GM21515 (cell line): ENCODE results near the gene SERINC4.
"Not testable (repeated sequence)": the region's sequence is repeated elsewhere in the genome, so short reads cannot be mapped to it uniquely, and the experiment has no call there.

Source experiments
- ATAC-seq: cut with Tn5 transposase; IDR thresholded peaks from one replicate; pipeline ENCODE4 v1.9.1; 2021; ENCODE audit not compliant: unreplicated experiment

SERINC4 gene

DNA sequence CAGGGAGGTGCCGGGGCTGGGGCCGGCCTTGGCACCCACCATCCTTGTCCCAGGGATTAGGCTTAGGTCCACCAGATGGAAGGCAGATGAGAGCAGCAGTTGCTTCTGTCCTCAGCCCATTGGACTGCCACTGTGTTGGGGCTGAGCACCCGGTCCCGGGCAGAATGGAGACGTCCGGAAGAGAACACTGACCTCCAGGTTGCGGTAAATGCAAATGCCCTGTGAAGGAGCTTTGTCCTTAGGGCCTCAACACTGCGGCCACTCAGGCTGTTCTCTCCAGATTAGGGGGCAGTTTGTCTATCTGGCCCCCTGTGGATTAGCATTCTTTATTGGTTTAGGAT, at the start of gene SERINC4:
Gene SERINC4 (minus strand): TSS at position 276 of the 341 bp plus-strand sequence. CDS start 234 bp downstream, at position 42.
- no peak for ATAC-seq

DNA sequence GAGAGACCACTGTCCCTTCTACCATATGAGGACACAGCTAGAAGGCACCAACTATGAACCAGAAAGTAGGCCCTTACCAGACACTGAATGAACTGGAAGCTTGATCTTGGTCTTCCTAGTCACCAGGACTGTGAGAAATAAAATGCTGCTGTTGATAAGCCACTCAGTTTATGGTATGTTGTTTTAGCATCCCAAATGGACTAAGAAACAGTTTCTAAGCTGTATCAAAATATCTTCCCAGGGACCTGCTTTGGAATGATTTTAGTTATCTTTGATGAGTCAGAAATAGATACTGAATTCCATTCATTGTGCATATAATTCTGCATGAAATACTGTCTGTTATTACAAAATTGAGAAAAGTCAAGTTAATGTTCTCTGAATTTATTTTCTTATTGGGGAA, 45.4 kb upstream of the SERINC4 start:
- no peak for ATAC-seq

DNA sequence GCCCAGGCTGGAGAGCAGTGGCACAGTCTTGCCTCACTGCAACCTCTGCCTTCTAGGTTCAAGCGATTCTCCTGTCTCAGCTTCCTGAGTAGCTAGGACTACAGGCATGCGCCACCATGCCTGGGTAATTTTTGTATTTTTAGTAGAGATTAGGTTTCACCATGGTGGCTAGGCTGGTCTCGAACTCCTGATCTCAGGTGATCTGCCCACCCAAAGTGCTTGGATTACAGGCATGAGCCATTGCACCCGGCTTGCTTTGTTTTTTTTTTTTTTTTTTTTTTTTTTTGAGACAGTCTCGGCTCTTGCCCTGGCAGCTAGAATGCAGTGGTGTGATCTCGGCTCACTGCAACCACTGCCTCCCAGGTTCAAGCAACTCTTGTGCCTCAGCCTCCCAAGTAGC, 32.5 kb upstream of the SERINC4 start:
- not testable (repeated sequence) for ATAC-seq

DNA sequence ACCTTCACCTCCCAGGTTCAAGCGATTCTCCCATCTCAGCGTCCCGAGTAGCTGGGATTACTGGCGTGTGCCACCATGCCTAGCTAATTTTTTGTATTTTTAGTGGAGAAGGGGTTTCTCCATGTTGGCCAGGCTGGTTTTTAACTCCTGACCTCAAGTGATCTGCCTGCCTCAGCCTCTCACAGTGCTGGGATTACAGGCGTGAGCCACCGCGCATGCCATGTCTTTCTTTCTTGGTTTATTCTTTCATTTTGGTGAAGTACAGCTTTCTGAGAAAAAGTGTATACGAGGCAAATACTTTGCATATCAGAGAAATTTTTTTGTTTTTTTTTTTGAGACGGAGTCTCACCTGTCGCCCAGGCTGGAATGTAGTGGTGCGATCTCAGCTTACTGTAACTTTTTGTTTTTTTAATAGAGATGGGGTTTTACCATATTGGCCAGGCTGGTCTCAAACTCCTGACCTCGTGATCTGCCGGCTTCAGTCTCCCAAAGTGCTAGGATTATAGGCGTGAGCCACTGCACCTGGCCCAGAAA, 31.6 kb upstream of the SERINC4 start:
- not testable (repeated sequence) for ATAC-seq

DNA sequence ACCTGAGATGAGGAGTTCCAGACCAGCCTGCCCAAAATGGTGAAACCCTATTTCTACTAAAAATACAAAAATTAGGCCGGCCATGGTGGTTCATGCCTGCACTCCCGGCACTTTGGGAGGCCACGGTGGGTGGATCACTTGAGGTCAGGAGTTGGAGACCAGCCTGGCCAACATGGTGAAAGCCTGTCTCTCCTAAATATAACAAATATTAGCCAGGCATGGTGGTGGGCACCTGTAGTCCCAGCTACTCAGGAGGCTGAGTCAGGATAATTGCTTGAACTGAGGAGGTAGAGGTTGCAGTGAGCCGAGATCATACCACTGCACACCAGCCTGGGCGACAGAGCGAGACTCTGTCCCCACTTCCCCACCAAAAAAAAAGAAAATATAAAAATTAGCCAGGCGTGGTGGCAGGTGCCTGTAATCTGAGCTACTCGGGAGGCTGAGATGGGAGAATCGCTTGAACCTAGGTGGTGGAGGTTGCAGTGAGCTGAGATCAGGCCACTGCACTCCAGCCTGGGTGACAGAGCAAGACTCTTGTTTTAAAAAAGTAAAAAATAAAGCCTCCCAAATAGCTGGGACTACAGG, 30.8 kb upstream of the SERINC4 start:
- ATAC-seq, result not testable (repeated sequence)

DNA sequence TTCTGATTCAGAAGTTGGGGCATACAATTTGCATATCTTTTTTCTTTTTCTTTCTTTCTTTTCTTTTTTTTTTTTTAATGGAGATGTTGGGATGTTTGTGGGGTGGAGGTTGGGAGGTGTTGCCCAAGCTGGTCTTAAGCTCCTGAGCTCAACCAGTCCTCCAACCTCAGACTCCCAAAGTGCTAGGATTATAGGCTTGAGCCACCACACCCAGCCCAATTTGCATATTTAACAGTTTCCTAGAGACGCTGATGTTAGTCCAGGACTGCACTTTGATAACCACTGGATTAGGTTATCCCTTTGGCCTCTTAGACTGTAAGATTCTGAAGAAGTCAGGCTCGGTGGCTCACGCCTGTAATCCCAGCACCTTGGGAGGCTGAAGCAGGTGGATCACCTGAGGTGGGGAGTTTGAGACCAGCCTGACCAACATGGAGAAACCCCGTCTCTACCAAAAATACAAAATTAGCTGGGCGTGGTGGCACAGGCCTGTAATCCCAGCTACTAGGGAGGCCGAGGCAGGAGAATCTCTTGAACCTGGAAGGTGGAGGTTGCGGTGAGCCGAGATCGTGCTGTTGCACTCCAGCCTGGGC, 30.0 kb upstream of the SERINC4 start:
- not testable (repeated sequence) for ATAC-seq

DNA sequence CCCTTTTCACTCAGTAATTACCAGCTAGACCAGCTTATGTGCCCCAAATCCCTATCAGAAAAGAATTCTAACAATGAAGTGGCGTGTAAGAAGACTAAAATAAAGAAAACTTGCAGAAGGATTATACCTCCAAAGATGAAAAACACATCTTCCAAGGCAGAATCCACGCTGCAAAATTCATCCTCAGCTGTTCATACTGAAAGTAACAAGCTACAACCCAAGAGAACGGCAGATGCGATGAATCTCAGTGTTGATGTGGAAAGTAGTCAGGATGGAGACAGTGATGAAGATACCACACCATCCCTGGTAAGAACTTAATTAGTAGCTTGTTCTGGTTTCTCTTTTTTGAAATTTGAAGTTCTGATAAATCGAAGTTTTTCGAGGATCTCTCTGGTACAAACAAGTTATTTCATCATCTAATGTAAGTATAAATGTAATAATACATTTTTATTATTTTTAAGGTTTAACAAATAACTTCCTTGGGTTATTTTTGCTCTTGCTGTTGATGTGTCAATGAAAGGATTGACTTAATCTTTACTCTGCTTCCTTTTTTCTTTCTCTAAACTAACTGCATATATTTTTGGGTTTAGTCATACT, 28.1 kb upstream of the SERINC4 start:
- no peak for ATAC-seq

DNA sequence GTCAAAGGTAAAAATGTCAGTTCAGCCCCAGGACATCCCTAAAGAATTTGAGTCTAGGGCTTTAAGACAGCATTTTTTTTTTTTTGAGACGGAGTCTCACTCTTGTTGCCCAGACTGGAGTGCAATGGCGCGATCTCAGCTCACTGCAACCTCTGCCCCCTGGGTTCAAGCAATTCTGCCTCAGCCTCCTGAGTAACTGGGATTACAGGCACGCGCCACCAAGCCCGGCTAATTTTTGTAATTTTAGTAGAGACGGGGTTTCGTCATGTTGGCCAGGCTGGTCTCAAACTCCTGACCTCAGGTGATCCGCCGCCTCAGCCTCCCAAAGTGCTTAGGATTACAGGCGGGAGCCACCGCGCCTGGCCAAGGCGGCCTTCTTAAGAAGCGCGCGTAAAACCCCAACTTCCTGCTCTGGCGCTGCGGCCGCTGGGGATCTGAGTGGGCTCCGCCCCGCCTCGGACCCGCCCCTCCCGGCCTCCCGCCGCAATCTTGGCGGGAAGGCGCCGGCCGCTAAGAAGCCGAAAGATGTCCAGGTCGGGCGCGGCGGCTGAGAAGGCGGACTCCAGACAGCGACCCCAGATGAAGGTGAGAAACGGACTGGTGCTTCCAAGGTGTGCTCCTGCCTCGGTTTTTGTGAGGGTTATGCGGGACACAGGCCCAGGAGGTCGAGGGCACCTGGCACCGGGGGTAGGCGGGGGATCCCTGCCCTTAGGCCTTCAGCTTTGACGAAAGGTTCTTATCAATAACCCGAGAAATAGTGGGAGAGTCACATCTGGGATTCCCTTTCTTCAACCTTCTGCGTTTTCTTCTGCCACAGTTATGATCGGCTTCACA, 26.7 kb upstream of the SERINC4 start, which contains the start of gene WDR76:
Gene WDR76 (plus strand): TSS at position 495 of the 834 bp plus-strand sequence. CDS start 31 bp downstream, at position 526.
- ATAC-seq, result peak; percentile 53

DNA sequence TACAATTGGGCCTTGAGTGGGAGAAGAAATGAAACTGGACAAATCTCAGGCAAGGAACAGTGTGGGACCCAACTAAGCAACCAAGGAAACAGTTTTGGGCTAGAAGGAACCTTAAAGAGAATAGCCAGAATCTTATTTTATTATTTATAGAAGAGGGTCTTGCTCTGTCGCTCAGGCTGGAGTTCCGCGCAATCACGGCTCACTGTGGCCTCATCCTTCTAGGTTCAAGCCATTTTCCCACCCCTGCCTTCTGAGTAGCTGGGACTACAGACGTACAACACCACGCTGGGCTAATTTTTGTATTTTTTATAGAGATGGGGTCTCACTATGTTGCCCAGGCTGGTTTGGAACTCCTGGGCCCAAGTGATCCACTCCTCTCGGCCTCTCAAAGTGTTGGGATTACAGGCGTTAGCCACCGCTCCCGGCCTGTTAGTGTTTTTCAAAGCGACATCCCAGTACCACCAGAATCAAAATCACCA, 26.0 kb upstream of the SERINC4 start:
- no peak for ATAC-seq

DNA sequence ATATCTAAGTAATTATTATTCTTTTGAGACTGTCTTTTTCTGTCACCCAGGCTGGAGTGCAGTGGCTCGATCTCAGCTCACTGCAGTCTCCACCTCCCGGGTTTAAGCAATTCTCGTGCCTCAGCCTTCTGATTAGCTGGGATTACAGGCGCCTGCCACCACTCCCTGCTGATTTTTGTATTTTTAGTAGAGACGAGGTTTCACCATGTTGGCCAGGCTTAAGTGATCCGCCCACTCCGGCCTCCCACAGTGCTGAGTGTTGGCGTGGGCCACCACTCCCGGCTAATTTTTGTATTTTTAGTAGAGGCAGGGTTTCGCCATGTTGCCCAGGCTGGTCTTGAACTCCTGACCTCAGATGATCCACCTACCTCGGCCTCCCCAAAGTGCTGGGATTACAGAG, 25.3 kb upstream of the SERINC4 start:
- not testable (repeated sequence) for ATAC-seq

DNA sequence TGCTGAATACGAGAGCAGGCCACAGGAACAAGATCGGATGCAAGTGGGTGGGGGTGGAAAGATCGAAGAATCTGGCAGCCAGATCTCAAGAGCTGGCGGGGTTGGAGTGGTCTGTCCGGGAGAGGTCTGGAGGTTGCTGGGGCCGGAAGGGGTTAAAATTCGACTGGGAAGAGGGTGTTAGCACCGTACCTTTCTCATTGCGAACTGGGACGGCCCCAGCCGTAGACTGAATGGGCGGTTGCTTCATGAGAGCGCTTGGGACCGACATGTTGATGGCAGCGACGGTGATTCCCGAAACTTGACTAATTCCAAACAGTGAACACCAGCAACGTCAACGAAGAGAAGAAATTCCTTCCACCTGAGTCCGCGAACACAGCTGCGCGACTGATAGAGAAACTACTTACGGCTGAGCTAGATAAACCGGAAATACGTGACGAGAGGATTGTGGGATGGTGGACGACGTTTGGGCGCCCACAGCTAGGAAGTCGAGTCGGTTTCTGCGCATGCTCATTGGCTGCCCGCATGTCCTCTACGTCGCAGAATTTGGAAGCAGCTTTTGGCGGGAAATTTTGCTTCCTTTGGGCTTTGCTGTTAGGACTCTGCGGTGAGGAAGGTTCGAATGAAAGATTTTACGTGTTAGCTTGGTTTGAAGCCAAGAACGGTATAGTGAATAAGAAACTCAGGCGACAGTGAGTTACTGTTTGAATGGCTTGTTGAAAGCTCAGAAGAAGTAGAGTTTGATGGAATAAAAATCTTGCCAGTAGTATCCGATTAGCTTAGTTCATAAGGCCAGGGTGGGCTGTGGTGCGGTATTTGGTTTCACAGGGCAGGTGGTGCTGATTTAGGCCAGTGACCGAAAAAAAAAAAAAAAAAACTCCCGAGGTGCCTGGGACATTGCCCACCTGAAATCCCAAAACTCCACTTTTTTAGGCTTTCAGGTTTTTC, 24.6 kb upstream of the SERINC4 start, which contains the start of gene MFAP1:
Gene MFAP1 (minus strand): TSS at position 389 of the 945 bp plus-strand sequence. CDS start 121 bp downstream, at position 268.
- peak; percentile 61 for ATAC-seq

DNA sequence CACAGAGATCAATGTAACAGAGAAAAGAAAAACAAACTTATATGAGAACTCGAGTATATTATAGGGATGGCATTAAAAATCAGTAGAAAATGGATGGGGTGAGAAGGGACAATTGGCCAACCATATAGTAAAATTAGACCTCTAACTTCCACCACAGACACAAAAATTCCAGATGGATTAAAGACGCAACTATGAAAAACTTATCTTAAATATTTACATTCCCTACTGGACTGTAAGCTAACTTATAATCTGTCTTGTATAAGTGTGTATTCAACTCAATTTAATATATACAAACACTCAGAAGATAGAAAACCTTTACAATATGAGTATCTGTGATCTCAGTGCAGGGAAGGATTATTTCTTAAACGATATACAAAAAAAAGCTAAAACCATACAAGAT, 21.5 kb upstream of the SERINC4 start:
- no peak for ATAC-seq

DNA sequence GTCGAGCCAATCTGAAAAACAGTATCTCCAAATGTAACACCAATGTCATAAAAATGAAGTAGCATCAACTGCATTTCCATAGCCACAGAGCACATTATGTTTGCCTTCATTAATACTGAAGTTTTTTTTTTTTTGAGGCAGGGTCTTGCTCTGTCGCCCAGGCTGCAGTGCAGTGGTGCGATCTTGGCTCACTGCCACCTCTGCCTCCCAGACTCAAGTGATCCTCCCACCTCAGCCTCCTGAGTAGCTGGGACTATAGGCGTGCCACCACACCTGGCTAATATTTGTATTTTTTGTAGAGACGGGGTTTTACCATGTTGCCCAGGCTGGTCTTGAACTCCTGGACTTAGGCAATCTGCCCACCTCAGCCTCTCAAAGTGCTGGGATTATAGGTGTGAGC, 15.0 kb upstream of the SERINC4 start:
- not testable (repeated sequence) for ATAC-seq

DNA sequence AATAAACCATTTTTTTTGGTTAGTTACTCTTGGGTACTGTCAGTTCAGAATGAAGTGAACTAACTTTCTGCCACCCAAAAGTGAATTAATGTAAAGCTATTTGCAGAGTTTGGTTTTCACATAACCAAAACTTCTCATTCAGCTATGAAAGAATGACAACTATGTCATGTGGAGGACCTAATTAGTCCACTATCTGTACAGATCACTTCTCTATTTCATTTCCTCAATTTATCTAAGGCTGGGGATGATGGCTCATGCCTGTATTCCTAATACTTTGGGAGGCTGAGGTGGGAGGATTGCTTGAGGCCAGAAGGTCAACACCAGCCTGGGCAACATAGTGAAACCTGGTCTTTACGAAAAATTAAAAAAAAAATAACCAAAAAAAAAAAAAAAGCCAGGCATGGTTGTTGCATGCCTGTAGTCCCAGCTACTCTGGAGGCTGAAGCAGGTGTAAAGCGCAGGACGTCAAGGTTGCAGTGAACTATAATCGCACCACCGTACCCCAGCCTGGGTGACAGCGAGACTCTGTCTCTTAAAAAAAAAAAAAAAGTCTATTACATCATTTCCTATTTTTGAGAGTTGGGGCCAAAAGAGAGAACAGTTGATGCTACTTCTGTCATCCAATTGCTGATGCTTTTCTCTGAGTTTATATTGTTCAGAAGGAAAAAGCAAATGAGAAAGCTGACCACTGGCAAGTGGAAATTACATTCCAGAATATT, 9.1 kb upstream of the SERINC4 start:
- ATAC-seq, result no peak

DNA sequence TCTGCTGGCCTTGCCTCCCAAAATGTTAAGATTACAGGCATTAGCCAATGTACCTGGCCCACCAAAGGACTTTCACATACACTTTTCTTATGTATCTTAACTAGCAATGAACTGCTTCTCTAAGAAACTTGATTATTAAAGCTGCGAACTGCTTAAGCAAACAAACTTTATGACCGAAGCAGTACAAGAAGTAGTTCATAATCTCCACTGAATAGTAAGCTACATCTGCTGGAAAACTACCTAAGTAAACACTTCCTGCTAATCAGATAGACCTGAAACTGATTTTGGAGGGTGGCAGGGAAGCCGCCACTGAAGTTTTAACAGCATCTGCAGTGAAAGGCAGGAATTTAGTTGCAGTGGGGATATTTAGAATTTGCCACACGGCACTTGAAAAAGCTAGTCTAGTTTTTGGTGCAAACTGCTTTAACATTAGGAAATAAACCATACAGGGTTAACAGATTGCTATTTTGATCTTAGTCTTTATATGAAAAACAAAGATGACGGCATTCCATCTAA, 8.5 kb upstream of the SERINC4 start:
- no peak for ATAC-seq

DNA sequence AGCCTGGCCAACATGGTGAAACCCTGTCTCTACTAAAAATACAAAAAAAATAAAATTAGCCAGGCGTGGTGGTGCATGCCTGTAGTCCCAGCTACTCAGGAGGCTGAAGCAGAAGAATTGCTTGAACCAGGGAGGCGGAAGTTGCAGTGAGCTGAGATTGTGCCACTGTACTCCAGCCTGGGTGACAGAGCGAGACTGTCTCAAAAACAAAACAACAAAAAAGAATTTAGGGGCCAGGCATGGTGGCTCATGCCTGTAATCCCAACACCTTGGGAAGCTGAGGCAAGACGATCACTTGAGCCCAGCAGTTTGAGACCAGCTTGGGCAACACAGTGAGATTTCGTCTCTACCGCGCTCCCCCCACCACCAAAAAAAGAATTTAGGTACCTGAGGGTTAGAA, 2.7 kb upstream of the SERINC4 start:
- not testable (repeated sequence) for ATAC-seq

DNA sequence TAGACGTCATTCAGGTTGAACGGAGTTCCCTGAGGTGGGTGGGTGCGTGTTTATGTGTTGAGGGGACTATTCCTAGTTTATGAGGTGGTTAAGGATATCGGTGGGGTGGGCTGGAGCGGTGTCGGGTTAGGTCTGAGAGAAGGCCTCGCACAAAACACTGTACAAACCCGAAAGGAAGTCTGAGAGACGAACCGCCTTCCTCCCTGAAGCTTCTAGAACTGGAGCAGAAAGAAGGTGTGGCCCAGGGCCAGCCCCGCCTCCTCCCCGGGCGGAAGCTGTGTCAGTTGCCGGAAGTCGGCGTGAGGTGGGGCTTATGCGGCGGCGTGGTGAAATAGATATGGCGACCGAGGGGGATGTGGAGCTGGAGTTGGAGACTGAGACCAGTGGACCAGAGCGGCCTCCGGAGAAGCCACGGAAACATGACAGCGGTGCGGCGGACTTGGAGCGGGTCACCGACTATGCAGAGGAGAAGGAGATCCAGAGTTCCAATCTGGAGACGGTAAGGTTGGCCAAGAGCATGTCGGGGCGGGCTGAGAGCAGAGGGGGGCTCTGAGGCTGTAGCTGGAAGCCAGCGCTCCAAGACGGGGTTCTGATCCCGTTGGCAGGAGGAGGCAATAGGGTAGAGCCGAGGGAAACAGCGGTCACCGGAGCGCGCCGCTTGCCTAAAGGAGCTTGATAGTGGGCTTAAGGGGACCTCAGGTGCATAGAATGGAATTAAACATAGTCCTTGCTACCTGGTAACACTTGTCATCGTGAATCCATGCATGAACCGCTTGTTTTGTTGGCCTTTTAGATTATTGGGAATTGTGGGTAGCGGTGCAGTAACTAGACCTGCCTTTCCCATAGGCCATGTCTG, 494 bp upstream of the SERINC4 start, which contains the start of gene HYPK:
Gene HYPK (plus strand): TSS at position 314 of the 856 bp plus-strand sequence. CDS start 24 bp downstream, at position 338.
- peak; percentile 84 for ATAC-seq
